OCI-LY1 (cell line): ENCODE data around the gene C1QB.

Experiments
- EZH2 ChIP-seq: fragments of 200-600 bp; sonication (generic), shearing (Covaris generic); IDR thresholded peaks from 2 replicates; pipeline ENCODE4 v1.8.0; 2017; ENCODE audit warnings: borderline replicate concordance, mixed run types, mild to moderate bottlenecking, antibody characterized with exemption, low read length, moderate library complexity, mixed read lengths
- TF ChIP-seq, protein P1 (sequence below): fragments of 200-600 bp; sonication (generic), shearing (Covaris generic); IDR thresholded peaks from 2 replicates; pipeline ENCODE4 v1.5.1; 2017; ENCODE audit warnings: mild to moderate bottlenecking, antibody characterized with exemption, low read length, moderate library complexity, mixed read lengths

DNA sequence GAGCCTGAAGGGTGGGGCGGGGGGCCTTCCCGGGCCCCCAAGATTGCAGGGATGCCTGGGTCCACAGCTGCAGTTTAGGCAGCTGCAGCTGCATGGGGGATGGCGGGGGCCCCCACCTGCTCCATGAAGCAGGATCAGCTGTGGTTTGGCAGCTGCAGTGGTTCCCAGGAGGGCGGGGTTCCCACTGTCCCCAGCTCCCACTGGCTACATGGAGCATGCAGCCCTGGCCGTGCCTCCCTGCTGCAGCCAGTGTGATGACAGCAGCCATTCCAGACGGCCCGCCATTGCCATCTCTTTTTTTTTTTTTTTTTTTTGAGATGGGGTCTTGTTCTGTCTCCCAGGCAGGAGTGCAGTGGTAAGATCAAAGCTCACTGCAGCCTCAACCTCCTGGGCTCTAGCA, 17.6 kb upstream of the C1QB start:
- no peak for TF ChIP-seq EZH2
- TF ChIP-seq, protein P1, sequence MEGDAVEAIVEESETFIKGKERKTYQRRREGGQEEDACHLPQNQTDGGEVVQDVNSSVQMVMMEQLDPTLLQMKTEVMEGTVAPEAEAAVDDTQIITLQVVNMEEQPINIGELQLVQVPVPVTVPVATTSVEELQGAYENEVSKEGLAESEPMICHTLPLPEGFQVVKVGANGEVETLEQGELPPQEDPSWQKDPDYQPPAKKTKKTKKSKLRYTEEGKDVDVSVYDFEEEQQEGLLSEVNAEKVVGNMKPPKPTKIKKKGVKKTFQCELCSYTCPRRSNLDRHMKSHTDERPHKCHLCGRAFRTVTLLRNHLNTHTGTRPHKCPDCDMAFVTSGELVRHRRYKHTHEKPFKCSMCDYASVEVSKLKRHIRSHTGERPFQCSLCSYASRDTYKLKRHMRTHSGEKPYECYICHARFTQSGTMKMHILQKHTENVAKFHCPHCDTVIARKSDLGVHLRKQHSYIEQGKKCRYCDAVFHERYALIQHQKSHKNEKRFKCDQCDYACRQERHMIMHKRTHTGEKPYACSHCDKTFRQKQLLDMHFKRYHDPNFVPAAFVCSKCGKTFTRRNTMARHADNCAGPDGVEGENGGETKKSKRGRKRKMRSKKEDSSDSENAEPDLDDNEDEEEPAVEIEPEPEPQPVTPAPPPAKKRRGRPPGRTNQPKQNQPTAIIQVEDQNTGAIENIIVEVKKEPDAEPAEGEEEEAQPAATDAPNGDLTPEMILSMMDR: no peak
